Bronchial epithelial cell (primary cell): ENCODE data around the gene RIT2. TPM values are rescaled to one million over a fixed set of nuclear protein-coding genes. Genes with fewer than 3 reads are reported as not detected.

Experiments
- DNase-seq: peaks from one replicate; pipeline ENCODE4 v3.0.0-alpha.2; 2010; ENCODE audit warnings: low read depth
- FAIRE-seq: peaks from 2 replicates; lab custom pipeline; 2011; peaks lifted over from hg19 to GRCh38; lab: Jason Lieb, UNC
- H3K27me3 ChIP-seq: 2 replicates; pipeline ENCODE4 v1.5.1; 2011; ENCODE audit warnings: low read length; ENCODE audit not compliant: control insufficient read depth, insufficient read depth
- H3K36me3 ChIP-seq: 2 replicates; pipeline ENCODE4 v1.5.1; 2011; ENCODE audit warnings: low read length; ENCODE audit not compliant: control insufficient read depth, insufficient read depth
- H3K4me3 ChIP-seq: 2 replicates; pipeline ENCODE4 v1.5.1; 2011; ENCODE audit warnings: mild to moderate bottlenecking, low read depth, low read length, control low read depth
- CTCF ChIP-seq: IDR thresholded peaks from 2 replicates; pipeline ENCODE4 v1.5.1; 2011; ENCODE audit warnings: mild to moderate bottlenecking, moderate library complexity, low read length, control low read depth, inconsistent platforms; ENCODE audit not compliant: insufficient read depth, severe bottlenecking
- total RNA-seq: library from RNA; depleted of rRNA; stranded (reverse); fragments of >200 nt; gene quantifications from 2 replicates; pipeline ENCODE4 v1.2.1, GENCODE V29; 2014

The RIT2 gene
- total RNA-seq, 1 donor from 2014 or later: not detected

- FAIRE-seq (no peak), DNase-seq (no peak)
- TF ChIP-seq CTCF: no peak
- H3K36me3 ChIP-seq: no peaks in the 10 kb centered on the region
- no peaks in the 10 kb centered on the region for H3K27me3 ChIP-seq
- H3K4me3 ChIP-seq: no peak overlapping the region
These were observed 42.9 kb upstream of the RIT2 start for GRCh38 chr18:43158381-43158780.

- Histone ChIP-seq H3K4me3 (no peak overlapping the region), H3K27me3 (no peaks in the 10 kb centered on the region), H3K36me3 (no peaks in the 10 kb centered on the region)
- no peak for TF ChIP-seq CTCF
- DNase-seq (no peak), FAIRE-seq (no peak)
These were observed 40.4 kb upstream of the RIT2 start for GRCh38 chr18:43155842-43156241.

GRCh38 chr18:43148231-43148630 lies 32.7 kb upstream of the RIT2 start:
- TF ChIP-seq CTCF: no peak
- FAIRE-seq (no peak), DNase-seq (no peak)
- H3K4me3 ChIP-seq: no peak overlapping the region
- H3K27me3 ChIP-seq: no peaks in the 10 kb centered on the region
- H3K36me3 ChIP-seq: no peaks in the 10 kb centered on the region

GRCh38 chr18:43141208-43141607 lies 25.7 kb upstream of the RIT2 start:
- no peak for FAIRE-seq
- Histone ChIP-seq H3K4me3 (no peak overlapping the region), H3K36me3 (no peaks in the 10 kb centered on the region), H3K27me3 (no peaks in the 10 kb centered on the region)
- no peak for DNase-seq
- no peak for TF ChIP-seq CTCF

GRCh38 chr18:43139288-43139946 lies 23.9 kb upstream of the RIT2 start:
- H3K4me3 ChIP-seq: no peak overlapping the region
- DNase-seq (no peak), FAIRE-seq (no peak)
- no peaks in the 10 kb centered on the region for H3K36me3 ChIP-seq
- no peak for TF ChIP-seq CTCF
- no peaks in the 10 kb centered on the region for H3K27me3 ChIP-seq

GRCh38 chr18:43134876-43135275 lies 19.4 kb upstream of the RIT2 start:
- FAIRE-seq: no peak
- no peak for DNase-seq
- TF ChIP-seq CTCF: no peak
- Histone ChIP-seq H3K36me3 (no peaks in the 10 kb centered on the region), H3K4me3 (no peak overlapping the region), H3K27me3 (no peaks in the 10 kb centered on the region)
